CD4-positive, alpha-beta T cell (primary cell): ENCODE results near the gene B3GALT2. TPM values are rescaled to one million over a fixed set of nuclear protein-coding genes. Genes with fewer than 3 reads are reported as not detected.

Source experiments
- ATAC-seq: fragments of 200-7000 bp; cut with Tn5 transposase; one replicate; pipeline ENCODE4 v1.10.0; 2022; ENCODE audit warnings: mild to moderate bottlenecking; ENCODE audit not compliant: poor library complexity
- CTCF ChIA-PET: fragments of 350-600 bp; sonication (Branson Sonifier 250); formaldehyde crosslinking; loops from one replicate; lab custom pipeline; 2021; ENCODE audit warnings: antibody characterized with exemption, inconsistent platforms; lab: Charles Lee
- POLR2A ChIA-PET: fragments of 350-600 bp; sonication (Branson Sonifier 250); formaldehyde crosslinking; loops from one replicate; lab custom pipeline; 2021; ENCODE audit warnings: antibody characterized with exemption, inconsistent platforms; lab: Charles Lee
- DNase-seq, 14 experiments: peaks; one replicate each; pipeline ENCODE4 v3.0.0-alpha.2; 2013 to 2020; ENCODE audit warnings: mixed read lengths in 2 of 14
- H3K27ac ChIP-seq, 2 donors: one replicate each; pipeline versions ENCODE4 v1.5.1 to v1.7.0; 2013; ENCODE audit warnings: low read length in 2 of 2, low read depth in 1 of 2, mild to moderate bottlenecking in 1 of 2
- H3K27me3 ChIP-seq, 2 experiments: 1 replicate in 1 of 2; 2 replicates in 1 of 2; pipeline versions ENCODE4 v1.6.1 to v1.7.0; 2013; ENCODE audit warnings: low read length in 2 of 2, control low read depth in 1 of 2, mild to moderate bottlenecking in 1 of 2, moderate library complexity in 1 of 2; ENCODE audit not compliant: insufficient read depth in 2 of 2, control insufficient read depth in 1 of 2
- H3K36me3 ChIP-seq: one replicate; pipeline ENCODE4 v1.6.1; 2013; ENCODE audit warnings: low read length, control low read depth; ENCODE audit not compliant: insufficient read depth
- H3K4me1 ChIP-seq: one replicate; pipeline ENCODE4 v1.6.1; 2013; ENCODE audit warnings: low read length, control low read depth; ENCODE audit not compliant: insufficient read depth
- H3K4me3 ChIP-seq: one replicate; pipeline ENCODE4 v1.5.1; 2013; ENCODE audit warnings: mild to moderate bottlenecking, low read length, moderate library complexity
- H3K9me3 ChIP-seq, 2 experiments: 1 replicate in 1 of 2; 2 replicates in 1 of 2; pipeline versions ENCODE4 v1.6.1 to v1.7.0; 2013; ENCODE audit warnings: low read length in 2 of 2, mild to moderate bottlenecking in 2 of 2, control low read depth in 1 of 2, moderate library complexity in 1 of 2; ENCODE audit not compliant: control insufficient read depth in 1 of 2, insufficient read depth in 1 of 2
- H3K27ac Mint-ChIP-seq: one replicate; pipeline ENCODE4 v1.8.0; 2020; ENCODE audit warnings: mixed read lengths
- H3K27me3 Mint-ChIP-seq: one replicate; pipeline ENCODE4 v1.8.0; 2021; ENCODE audit warnings: mixed read lengths
- H3K36me3 Mint-ChIP-seq: one replicate; pipeline ENCODE4 v1.8.0; 2021; ENCODE audit warnings: low read depth, mixed read lengths
- H3K4me1 Mint-ChIP-seq: one replicate; pipeline ENCODE4 v1.8.0; 2021; ENCODE audit warnings: low read depth, mixed read lengths
- H3K4me3 Mint-ChIP-seq: one replicate; pipeline ENCODE4 v1.8.0; 2020; ENCODE audit warnings: mild to moderate bottlenecking, mixed read lengths
- H3K9me3 Mint-ChIP-seq: one replicate; pipeline ENCODE4 v1.8.0; 2020; ENCODE audit warnings: mixed read lengths
- CTCF ChIP-seq: fragments of 200-600 bp; IDR thresholded peaks from one replicate; pipeline ENCODE4 v1.8.0; 2022; ENCODE audit warnings: antibody characterized with exemption, mild to moderate bottlenecking
- intact Hi-C, 2 experiments: fragments of 100-400 bp; cut with DNase I in 1 of 2; cut with micrococcal nuclease in 1 of 2; formaldehyde crosslinking; loops; one replicate each; pipeline versions ENCODE4 v1.15.1 to v1.9.0; 2023 to 2025; cut with DNase I, micrococcal nuclease
- microRNA-seq: library from miRNA; unstranded; fragments of <30 nt; microRNA quantifications from one replicate; pipeline ENCODE4 v1.2.0, GENCODE V29; 2021; ENCODE audit warnings: borderline microRNAs expressed, borderline replicate concordance
- total RNA-seq, 174 experiments: library from RNA in 2 of 174; stranded (reverse) in 2 of 174; gene quantifications; one replicate each; pipeline ENCODE4 v1.2.3 and lab custom pipeline; 2021 to 2026

B3GALT2 gene
- total RNA-seq, 2 experiments from 2014 or later: 0.22 to 0.25 TPM

DNA sequence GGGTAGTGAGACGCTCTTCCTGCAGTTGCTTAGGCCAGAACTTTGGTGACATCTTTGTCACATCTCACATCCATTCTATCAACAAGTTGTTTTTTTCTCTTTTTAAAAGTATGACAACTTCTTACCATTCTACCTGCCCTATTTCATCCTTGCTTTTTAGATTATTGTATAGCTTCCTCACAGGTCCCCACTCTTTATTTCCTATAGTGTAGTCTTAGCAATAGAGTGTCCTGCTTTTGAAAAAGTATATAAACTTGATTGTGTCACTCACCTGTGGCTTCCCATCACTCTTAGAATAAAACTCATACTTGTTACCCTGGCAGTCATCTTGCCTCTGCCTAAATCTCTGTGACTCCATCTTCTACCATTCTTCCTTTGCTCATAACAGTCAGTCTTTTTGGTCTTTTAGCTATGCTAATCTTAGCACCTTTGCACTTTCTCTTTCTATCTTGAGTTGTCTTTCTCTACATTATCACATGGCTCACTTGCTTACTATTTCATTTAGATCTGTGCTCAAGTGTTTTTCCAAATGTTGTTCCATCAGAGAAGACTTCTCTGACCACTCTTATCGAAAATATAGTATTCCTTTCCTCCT, 55.0 kb downstream of the B3GALT2 start:
- intact Hi-C loops: no loop called here

More for the DNA sequence above, 55.0 kb downstream of the B3GALT2 start:
- TF ChIP-seq CTCF: no peak
- CTCF ChIA-PET: interaction anchor here (0.5 kb wide), 1 partner anchor 378 kb away, joined by 4 read pairs; no protein-coding TSS in a partner anchor
- POLR2A ChIA-PET: interaction anchor here (1.1 kb wide), 1 partner anchor 10 kb away, joined by 3 read pairs; the partner anchor contains the start of gene CDC73
- peaks cover 5% of the 10 kb centered on the region for H3K4me1 ChIP-seq
- no peak overlapping the region for H3K4me3 ChIP-seq
- Mint-ChIP-seq H3K4me3 (no peak overlapping the region), H3K4me1 (peaks cover 51% of the 10 kb centered on the region), H3K27me3 (no peaks in the 10 kb centered on the region), H3K36me3 (peaks cover 77% of the 10 kb centered on the region), H3K9me3 (no peaks in the 10 kb centered on the region), H3K27ac (no peak overlapping the region)
- no peak overlapping the region for H3K27ac ChIP-seq
- no peaks in the 10 kb centered on the region for H3K9me3 ChIP-seq
- H3K36me3 ChIP-seq: peaks cover 57% of the 10 kb centered on the region
- DNase-seq: no peak
- no peak for ATAC-seq
- H3K27me3 ChIP-seq: no peaks in the 10 kb centered on the region

Small RNAs within 50 kb of the gene (microRNA-seq; reads per million reads assigned to microRNA genes)
- gene MIR1278: not detected

Other genes starting within 250 kb of the B3GALT2 start
- gene UCHL5, start 127.3 kb downstream of the B3GALT2 start, total RNA-seq: 10 to 100 TPM; 16.4 to 19.2 TPM
- gene RO60, start 127.0 kb downstream of the B3GALT2 start, total RNA-seq: 10 to 100 TPM; 46.1 to 46.3 TPM
- 1 to 10 TPM; 4.3 to 5.5 TPM for gene GLRX2, start 81.2 kb downstream of the B3GALT2 start, total RNA-seq
- gene CDC73, start 64.6 kb downstream of the B3GALT2 start, total RNA-seq: 10 to 100 TPM; 65.4 to 66.5 TPM